Naive thymus-derived CD8-positive, alpha-beta T cell (primary cell): ENCODE data around the gene RAP1A. TPM values are rescaled to one million over a fixed set of nuclear protein-coding genes. Genes with fewer than 3 reads are reported as not detected.

ENCODE experiments used
- ATAC-seq, 2 donors: fragments of 150-1000 bp; cut with Tn5 transposase in 1 of 2; sonication (Bioruptor Pico), chemical (Tn5 transposase) in 1 of 2; 1 replicate in 1 of 2; 2 replicates in 1 of 2; pipeline ENCODE4 v1.10.0; 2021; ENCODE audit warnings: mild to moderate bottlenecking in 2 of 2, moderate library complexity in 2 of 2
- POLR2A ChIA-PET: fragments of 350-600 bp; sonication (Branson Sonifier 250); formaldehyde crosslinking; loops from one replicate; lab custom pipeline; 2021; ENCODE audit warnings: antibody characterized with exemption; lab: Charles Lee
- DNase-seq, 10 donors: peaks; one replicate each; pipeline versions ENCODE4 v3.0.0 to v3.0.0-alpha.2; 2020 to 2022
- H3K27ac Mint-ChIP-seq, 10 donors: one replicate each; pipeline ENCODE4 v1.8.0; 2020 to 2022; ENCODE audit warnings: mild to moderate bottlenecking in 10 of 10, mixed read lengths in 10 of 10, moderate library complexity in 4 of 10, inconsistent platforms in 1 of 10
- H3K27me3 Mint-ChIP-seq, 5 donors: one replicate each; pipeline ENCODE4 v1.8.0; 2021 to 2022; ENCODE audit warnings: mixed read lengths in 5 of 5
- H3K36me3 Mint-ChIP-seq, 3 donors: one replicate each; pipeline ENCODE4 v1.8.0; 2020 to 2022; ENCODE audit warnings: mixed read lengths in 3 of 3, mild to moderate bottlenecking in 2 of 3, inconsistent platforms in 1 of 3
- H3K4me1 Mint-ChIP-seq, 4 donors: one replicate each; pipeline ENCODE4 v1.8.0; 2021 to 2022; ENCODE audit warnings: mixed read lengths in 4 of 4
- H3K4me3 Mint-ChIP-seq, 10 donors: one replicate each; pipeline ENCODE4 v1.8.0; 2020 to 2022; ENCODE audit warnings: mild to moderate bottlenecking in 10 of 10, mixed read lengths in 10 of 10, moderate library complexity in 6 of 10, inconsistent platforms in 1 of 10
- H3K9me3 Mint-ChIP-seq, 9 donors: one replicate each; pipeline ENCODE4 v1.8.0; 2020 to 2022; ENCODE audit warnings: mixed read lengths in 9 of 9, mild to moderate bottlenecking in 3 of 9, inconsistent platforms in 1 of 9, moderate library complexity in 1 of 9
- polyA plus RNA-seq, 3 donors: library from polyadenylated mRNA; unstranded; fragments of 300-500 nt; fragmentation: Illumina TruSeq; gene quantifications; one replicate each; pipeline ENCODE4 v1.2.3, GENCODE V29; 2021
- total RNA-seq, 8 experiments: library from RNA in 2 of 8; stranded (reverse) in 2 of 8; gene quantifications; one replicate each; pipeline ENCODE4 v1.2.3 and lab custom pipeline; 2021 to 2026

The RAP1A gene
- total and polyA plus RNA-seq, 5 experiments from 2014 or later, result 43.4 to 130 (median 53.9) TPM

DNA sequence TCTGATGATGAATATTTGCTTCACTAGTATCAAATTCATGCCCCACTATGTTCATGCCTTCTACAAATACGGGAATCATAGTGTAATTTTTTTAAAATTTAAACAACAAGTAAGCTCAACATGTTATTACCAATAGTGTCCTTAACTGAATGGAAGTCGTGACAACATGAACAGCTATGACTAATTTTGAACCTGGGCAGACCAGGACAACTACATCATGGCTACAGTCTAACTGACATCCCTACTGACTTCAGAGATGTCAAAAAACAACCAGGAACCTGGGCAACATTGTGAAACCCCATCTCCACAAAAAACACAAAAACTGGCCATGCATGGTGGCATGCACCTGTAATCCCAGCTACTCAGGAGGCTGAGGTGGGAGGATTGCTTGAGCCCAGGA lies 33.5 kb upstream of the RAP1A start:
- H3K4me3 Mint-ChIP-seq, result no peak overlapping the region

DNA sequence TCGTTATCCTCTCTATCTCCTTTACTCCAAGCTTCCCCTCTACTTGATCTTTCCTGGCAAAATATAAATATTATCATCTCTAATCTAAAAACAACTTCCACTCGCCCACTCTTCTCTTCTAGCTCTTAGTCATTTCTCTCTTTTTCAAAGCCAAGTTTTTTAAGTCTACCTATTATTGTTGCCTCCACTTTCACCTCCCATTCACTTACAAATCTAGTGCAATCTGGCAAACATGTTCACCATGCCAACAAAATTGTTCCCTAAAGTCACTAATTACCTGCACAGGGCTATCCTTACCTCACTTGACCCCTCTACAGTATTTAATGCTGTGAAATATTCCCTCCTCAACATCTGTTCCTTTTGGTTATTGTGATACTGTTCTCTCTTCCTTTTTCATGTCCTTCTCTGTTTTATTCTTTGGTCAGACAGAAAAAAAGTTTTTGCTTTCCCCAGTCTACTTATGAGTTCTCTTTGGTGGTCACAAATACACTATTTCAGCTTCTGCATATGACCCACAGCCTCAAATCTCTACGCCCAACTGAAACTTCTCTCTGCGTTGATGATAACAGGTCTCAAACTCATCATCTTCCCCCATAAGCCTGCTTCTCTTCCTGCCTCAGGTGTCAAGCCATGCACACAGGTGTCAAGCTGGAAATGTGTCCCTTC lies 31.9 kb upstream of the RAP1A start:
- Mint-ChIP-seq H3K27ac (no peak overlapping the region), H3K36me3 (no peaks in the 10 kb centered on the region), H3K4me1 (peaks cover 3 to 13% (median 9%) of the 10 kb centered on the region in 4 donors), H3K9me3 (no peaks in the 10 kb centered on the region), H3K4me3 (no peak overlapping the region), H3K27me3 (no peaks in the 10 kb centered on the region)
- no peak for DNase-seq
- POLR2A ChIA-PET, result interaction anchor here (1.7 kb wide), 1 partner anchor 12 kb away, joined by 6 read pairs; no protein-coding TSS in a partner anchor
- ATAC-seq, result no peak

More for the DNA sequence above, 33.5 kb upstream of the RAP1A start:
- no peak for ATAC-seq
- Mint-ChIP-seq H3K27ac (peak overlapping the region in 2 of 10 donors; percentile 7 to 33), H3K36me3 (no peaks in the 10 kb centered on the region), H3K27me3 (no peaks in the 10 kb centered on the region), H3K4me1 (peaks cover 0 to 5% (median 1%) of the 10 kb centered on the region in 4 donors), H3K9me3 (no peaks in the 10 kb centered on the region)
- POLR2A ChIA-PET, result no interaction called here
- DNase-seq, result no peak

DNA sequence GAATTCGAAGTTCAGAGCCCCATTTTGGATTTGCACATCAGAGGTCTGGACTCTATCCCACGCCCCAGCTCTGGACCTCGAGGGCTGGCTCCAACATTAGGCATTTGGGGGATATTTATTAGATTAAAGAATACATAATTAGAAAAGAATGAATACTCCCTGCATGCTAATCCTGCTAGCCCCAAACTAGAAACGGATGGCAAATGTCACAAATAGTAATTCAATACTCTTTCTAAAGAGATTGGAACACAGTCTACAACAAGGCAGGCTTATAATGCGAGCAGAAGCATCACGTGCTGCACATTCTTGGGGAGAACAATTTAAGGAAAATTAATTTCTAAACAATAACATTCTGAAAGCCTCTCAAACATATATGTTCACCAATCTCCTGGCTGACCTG lies 27.7 kb upstream of the RAP1A start:
- Mint-ChIP-seq H3K4me3 (no peak overlapping the region), H3K4me1 (peaks cover 22 to 52% (median 49%) of the 10 kb centered on the region in 4 donors), H3K36me3 (no peaks in the 10 kb centered on the region), H3K27me3 (no peaks in the 10 kb centered on the region), H3K9me3 (no peaks in the 10 kb centered on the region), H3K27ac (peak overlapping the region in 9 of 10 donors; percentile 89 to 97 (median 90))
- DNase-seq, result no peak
- no peak for ATAC-seq
- POLR2A ChIA-PET, result interaction anchor here (0.8 to 6.0 kb wide), 9 partner anchors 12 to 93 kb away, joined by 3 to 61 read pairs (median 8); partner anchors contain the start of gene RAP1A

DNA sequence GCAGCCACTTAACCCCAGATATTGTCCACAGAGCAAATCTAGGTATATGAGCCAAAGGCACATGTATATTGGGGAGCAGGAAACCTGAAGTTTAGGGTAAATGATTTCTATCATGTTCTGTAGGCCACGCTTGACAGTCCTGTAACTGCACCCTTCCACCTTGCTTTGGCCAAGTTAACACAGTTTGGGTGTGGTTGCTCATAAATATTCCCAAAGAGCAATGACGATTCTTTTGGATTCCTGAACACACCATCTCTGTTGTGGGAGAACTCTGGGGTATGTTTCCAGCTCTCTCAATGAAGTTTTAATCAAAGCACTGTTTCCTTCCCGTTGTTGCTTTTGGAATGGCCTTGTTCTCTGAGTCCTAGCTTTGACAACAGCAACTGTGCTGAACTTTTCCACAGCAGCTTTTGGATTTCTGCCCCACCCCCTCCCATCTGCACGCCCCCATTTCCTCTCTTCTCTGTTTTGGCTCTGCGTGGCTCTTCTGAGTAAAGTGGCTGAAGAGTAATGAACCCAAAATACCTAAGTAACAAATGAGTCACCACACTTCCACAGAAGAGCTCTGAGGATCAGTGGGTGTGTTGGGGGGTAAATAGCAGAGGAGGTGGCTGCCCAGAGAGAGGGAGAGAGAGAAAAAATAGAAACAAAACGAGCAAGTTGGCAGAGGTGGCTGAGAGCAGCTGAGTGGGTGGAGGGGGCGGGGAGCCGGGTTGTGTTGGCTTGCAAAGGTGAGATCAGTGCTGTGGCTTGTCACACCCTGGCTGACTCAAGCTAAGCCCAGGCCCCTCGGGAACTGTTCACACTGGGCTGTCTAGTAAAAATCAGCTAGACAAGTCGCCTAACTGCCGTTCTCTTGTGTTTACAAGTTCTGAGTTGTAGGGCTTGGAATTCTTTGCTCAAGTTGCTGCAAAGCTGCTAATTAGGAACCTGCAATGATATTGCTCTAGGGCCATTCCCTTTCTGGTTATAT lies 26.9 kb upstream of the RAP1A start:
- ATAC-seq (peak; percentile 81 to 91), DNase-seq (peak; percentile 55 to 94 (median 70))
- Mint-ChIP-seq H3K27ac (peak overlapping the region; percentile 26 to 97 (median 90)), H3K27me3 (no peaks in the 10 kb centered on the region), H3K4me3 (peak overlapping the region; percentile 61 to 82 (median 68)), H3K36me3 (no peaks in the 10 kb centered on the region), H3K9me3 (no peaks in the 10 kb centered on the region), H3K4me1 (peaks cover 27 to 59% (median 56%) of the 10 kb centered on the region in 4 donors)
- POLR2A ChIA-PET, result interaction anchor here (0.5 to 6.0 kb wide), 17 partner anchors 9 to 152 kb away, joined by 3 to 61 read pairs (median 5); partner anchors contain the start of gene RAP1A

DNA sequence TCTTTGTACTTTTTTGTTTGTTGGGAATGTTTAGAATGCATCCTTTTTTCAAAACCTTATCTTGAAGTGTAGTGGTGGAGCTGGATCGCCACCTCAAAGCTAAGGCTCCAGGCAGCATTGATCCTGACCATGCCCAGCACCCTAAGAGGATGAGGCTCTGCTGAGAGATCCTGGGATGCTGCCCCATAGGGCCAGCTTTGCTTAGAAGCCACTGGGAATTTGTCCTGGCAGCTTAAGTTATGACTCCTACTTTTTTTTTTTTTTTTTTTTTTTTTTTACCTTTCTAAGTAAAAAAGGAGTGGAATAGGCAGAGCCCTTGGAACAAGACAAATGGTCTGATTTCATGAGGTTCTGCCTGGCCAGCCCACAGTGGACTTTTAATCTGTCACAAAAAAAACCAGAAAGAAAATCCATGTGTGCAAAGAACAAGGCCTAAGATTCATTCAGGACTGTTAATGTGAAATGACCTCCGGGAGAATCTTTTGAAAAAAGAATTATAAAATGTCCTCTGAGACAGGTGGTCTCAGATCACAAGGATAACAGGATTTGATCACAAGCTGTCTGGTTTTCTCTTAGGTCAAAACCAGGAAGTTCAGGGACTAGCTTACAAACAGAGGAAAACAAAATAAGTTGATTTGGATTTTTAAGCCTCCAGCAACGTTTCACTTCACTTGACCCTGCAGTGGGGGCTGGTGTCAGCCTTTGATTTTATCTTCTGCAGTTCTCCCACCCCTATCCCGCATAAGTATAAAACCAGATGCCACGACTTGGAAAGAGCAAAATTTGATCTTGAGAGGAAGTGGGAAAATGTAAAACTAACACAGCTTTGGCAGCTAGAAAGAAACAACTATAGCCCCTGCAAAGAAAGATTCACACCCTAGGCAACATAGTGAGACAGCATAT lies 25.9 kb upstream of the RAP1A start:
- peaks cover 30 to 69% (median 66%) of the 10 kb centered on the region in 4 donors for H3K4me1 Mint-ChIP-seq
- ATAC-seq, result no peak
- no peak for DNase-seq
- H3K9me3 Mint-ChIP-seq, result no peaks in the 10 kb centered on the region
- no peaks in the 10 kb centered on the region for H3K27me3 Mint-ChIP-seq
- POLR2A ChIA-PET, result interaction anchor here (0.6 to 6.0 kb wide), 15 partner anchors 10 to 91 kb away, joined by 3 to 61 read pairs (median 5); partner anchors contain the start of gene RAP1A
- no peaks in the 10 kb centered on the region for H3K36me3 Mint-ChIP-seq
- peak overlapping the region; percentile 89 to 97 (median 91) for H3K27ac Mint-ChIP-seq
- peak overlapping the region; percentile 33 to 83 (median 68) for H3K4me3 Mint-ChIP-seq

DNA sequence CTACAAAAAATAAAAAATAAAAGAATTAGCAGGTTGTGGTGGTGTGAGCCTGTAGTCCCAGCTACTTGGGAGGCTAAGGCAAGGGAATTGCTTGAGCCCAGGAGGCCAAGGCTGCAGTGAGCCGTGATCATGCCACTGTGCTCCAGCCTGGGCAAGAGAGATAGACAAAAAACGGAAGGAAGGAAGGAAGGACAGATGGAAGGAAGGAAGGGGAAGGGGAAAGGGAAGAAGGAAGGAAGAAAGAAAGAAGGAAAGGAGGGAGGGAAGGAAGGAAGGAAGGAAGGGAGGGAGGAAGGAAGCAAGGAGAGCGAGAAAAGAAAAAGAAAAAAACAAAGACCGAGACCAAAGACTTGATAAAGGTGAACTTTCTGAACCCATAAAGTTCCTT lies 25.3 kb upstream of the RAP1A start:
- Mint-ChIP-seq H3K36me3 (no peaks in the 10 kb centered on the region), H3K27ac (peak overlapping the region; percentile 4 to 97 (median 89)), H3K4me3 (peak overlapping the region in 9 of 10 donors; percentile 47 to 83 (median 62)), H3K9me3 (no peaks in the 10 kb centered on the region), H3K4me1 (peaks cover 30 to 72% (median 71%) of the 10 kb centered on the region in 4 donors), H3K27me3 (no peaks in the 10 kb centered on the region)
- DNase-seq (no peak), ATAC-seq (no peak)
- POLR2A ChIA-PET, result interaction anchor here (0.9 to 6.0 kb wide), 5 partner anchors 10 to 25 kb away, joined by 3 to 61 read pairs (median 16); partner anchors contain the start of gene RAP1A

DNA sequence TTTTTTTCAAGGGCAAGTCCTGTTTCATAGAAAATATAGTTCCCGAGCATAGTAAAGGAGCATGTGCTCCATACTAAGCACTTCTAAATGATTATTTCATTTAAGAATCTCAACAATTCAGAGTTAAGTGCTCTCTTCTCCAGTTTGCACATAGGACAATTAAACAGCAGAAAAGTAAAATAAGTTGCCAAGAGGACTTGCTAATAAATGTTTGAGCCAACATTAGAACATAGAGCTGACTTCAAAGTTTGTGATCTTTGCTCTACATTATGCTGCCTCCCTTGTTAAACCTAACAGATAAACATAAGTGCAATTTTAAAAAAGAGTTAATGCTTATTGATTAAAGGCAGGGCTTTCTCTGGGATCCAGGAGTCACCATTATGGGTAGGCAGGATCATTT lies 23.8 kb upstream of the RAP1A start:
- peak overlapping the region in 3 of 10 donors; percentile 1 to 12 (median 5) for H3K4me3 Mint-ChIP-seq
- H3K27ac Mint-ChIP-seq, result peak overlapping the region in 7 of 10 donors; percentile 46 to 97 (median 76)
- POLR2A ChIA-PET, result interaction anchor here (0.7 to 6.0 kb wide), 8 partner anchors 9 to 36 kb away, joined by 3 to 61 read pairs (median 3); partner anchors contain the start of gene RAP1A
- no peak for DNase-seq
- H3K9me3 Mint-ChIP-seq, result no peaks in the 10 kb centered on the region
- no peaks in the 10 kb centered on the region for H3K36me3 Mint-ChIP-seq
- peaks cover 30 to 87% (median 85%) of the 10 kb centered on the region in 4 donors for H3K4me1 Mint-ChIP-seq
- H3K27me3 Mint-ChIP-seq, result no peaks in the 10 kb centered on the region
- no peak for ATAC-seq

DNA sequence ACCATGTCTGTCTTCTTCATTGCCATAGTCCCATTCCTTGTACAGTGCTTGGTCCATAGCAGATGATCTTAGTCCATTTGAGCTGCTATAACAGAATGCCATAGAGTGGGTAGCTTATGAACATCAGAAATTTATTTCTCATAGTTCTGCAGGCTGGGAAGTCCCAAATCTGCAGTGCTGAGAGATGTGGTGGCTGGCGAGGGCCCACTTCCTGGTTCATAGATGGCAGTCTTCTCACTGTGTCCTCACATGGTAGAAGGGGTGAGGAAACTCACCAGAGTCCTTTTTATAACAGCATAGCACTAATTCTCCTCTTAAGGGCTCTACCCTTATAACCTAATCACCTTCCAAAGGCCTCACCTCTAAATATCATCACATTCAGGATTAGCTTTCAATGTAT lies 23.1 kb upstream of the RAP1A start:
- H3K9me3 Mint-ChIP-seq, result no peaks in the 10 kb centered on the region
- H3K4me3 Mint-ChIP-seq, result peak overlapping the region; percentile 16 to 84 (median 67)
- H3K4me1 Mint-ChIP-seq, result peaks cover 34 to 94% (median 92%) of the 10 kb centered on the region in 4 donors
- H3K27me3 Mint-ChIP-seq, result no peaks in the 10 kb centered on the region
- H3K27ac Mint-ChIP-seq, result peak overlapping the region; percentile 29 to 97 (median 86)
- DNase-seq (peak; percentile 29 to 75 (median 55)), ATAC-seq (peak; percentile 54 to 72)
- H3K36me3 Mint-ChIP-seq, result no peaks in the 10 kb centered on the region
- POLR2A ChIA-PET, result interaction anchor here (1.0 to 6.0 kb wide), 6 partner anchors 8 to 118 kb away, joined by 3 to 61 read pairs (median 3); partner anchors contain the start of gene RAP1A

DNA sequence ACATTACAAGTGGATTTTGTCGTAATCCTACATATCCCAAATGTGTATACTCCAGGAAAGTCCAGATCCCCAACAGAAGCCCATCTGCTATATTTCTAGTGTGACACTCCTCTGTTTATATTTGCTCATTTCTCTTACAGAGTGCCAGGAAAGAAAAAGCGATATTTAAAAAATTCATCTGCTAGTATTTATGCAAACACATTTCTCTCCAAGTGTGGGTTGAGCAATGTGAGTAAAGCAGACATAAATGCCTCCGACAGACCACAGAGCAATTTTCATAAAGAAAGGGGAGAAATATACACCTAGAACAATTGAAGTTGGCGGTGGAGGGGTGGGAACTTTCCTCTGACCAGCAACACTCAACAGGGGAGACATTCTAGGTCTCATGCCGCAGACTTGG lies 22.2 kb upstream of the RAP1A start:
- Mint-ChIP-seq H3K27me3 (no peaks in the 10 kb centered on the region), H3K4me3 (peak overlapping the region in 8 of 10 donors; percentile 2 to 70 (median 42)), H3K27ac (peak overlapping the region in 9 of 10 donors; percentile 7 to 97 (median 78)), H3K4me1 (peaks cover 35 to 96% (median 92%) of the 10 kb centered on the region in 4 donors), H3K36me3 (no peaks in the 10 kb centered on the region), H3K9me3 (no peaks in the 10 kb centered on the region)
- POLR2A ChIA-PET, result no interaction called here
- DNase-seq (no peak), ATAC-seq (no peak)

DNA sequence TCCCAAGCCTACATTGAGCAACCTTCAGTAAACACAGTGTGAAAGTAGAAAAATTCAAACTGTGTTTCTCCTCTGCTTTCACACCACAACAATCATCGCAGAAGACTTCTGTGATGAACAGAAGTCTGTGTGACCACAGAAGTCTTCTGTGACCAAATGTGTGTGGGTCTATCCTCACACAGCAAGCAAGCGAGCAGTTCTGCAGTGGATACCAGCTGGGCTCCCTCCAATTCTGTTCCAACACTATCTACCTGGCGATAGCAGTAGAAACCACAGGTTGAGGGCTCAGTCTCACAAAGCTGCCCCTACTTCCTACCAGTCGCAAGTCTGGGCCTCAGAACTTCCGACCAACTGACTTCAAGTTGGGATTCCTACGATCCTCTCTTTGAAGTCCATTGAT lies 21.0 kb upstream of the RAP1A start:
- POLR2A ChIA-PET, result interaction anchor here (1.0 kb wide), 1 partner anchor 18 kb away, joined by 3 read pairs; no protein-coding TSS in a partner anchor

More for the DNA sequence above, 21.0 kb upstream of the RAP1A start:
- peak in 5 of 10 donors; percentile 35 to 55 (median 44) for DNase-seq
- Mint-ChIP-seq H3K9me3 (no peaks in the 10 kb centered on the region), H3K4me1 (peaks cover 40 to 97% (median 93%) of the 10 kb centered on the region in 4 donors), H3K27ac (peak overlapping the region; percentile 60 to 97 (median 82)), H3K36me3 (no peaks in the 10 kb centered on the region), H3K27me3 (no peaks in the 10 kb centered on the region), H3K4me3 (peak overlapping the region; percentile 51 to 78 (median 68))
- peak; percentile 73 to 75 for ATAC-seq
